ENCODE results near the gene SLC11A1.

SLC11A1 gene

GRCh38 chr2:218395826-218396687 is 14.0 kb downstream of the SLC11A1 start:
- ChIA-PET POLR2A (interaction anchor here (0.6 to 2.2 kb wide), 3 partner anchors 9 to 125 kb away, joined by 4 to 11 read pairs (median 4); partner anchors contain the start of genes AAMP and PNKD), CTCF (interaction anchor here (0.5 to 3.4 kb wide), 14 partner anchors 9 to 457 kb away, joined by 3 to 20 read pairs (median 4); no protein-coding TSS in a partner anchor)
- Histone ChIP-seq H3K9me3 (ENCODE audit: control insufficient read depth, insufficient read depth, low read depth, low read length) (no peaks in the 10 kb centered on the region), H3K4me3 (ENCODE audit: low read depth, low read length) (peak overlapping the region; percentile 74), H3K4me1 (ENCODE audit: control insufficient read depth, insufficient read depth, low read length) (peaks cover 15% of the 10 kb centered on the region), H3K36me3 (ENCODE audit: control insufficient read depth in 2 of 2, insufficient read depth in 1 of 2, low read length in 2 of 2) (no peaks in the 10 kb centered on the region), H3K27ac (ENCODE audit: extremely low read depth, low read depth, low read length) (peak overlapping the region; percentile 93)
- no peak for TF ChIP-seq PRDM2 (tag by site-specific recombination; IDR thresholded peaks at IDR 0.05; ENCODE audit: borderline replicate concordance)
- TF ChIP-seq ZNF394 (tag by site-specific recombination; IDR thresholded peaks at IDR 0.05; ENCODE audit: borderline replicate concordance): peak; percentile 78
- TF ChIP-seq ZBTB10 (tag by site-specific recombination; IDR thresholded peaks at IDR 0.05): peak; percentile 92
- TF ChIP-seq MZF1 (tag by site-specific recombination; IDR thresholded peaks at IDR 0.05; ENCODE audit: borderline replicate concordance): no peak; the same call in 1 of the 2 replicates
- peak; percentile 83; the same call in 1 of the 2 replicates for TF ChIP-seq ZNF501 (tag by site-specific recombination; IDR thresholded peaks at IDR 0.05)
- peak; percentile 82 for TF ChIP-seq ZSCAN30 (tag by site-specific recombination; IDR thresholded peaks at IDR 0.05)
- TF ChIP-seq ZNF785 (tag by site-specific recombination; IDR thresholded peaks at IDR 0.05): no peak
- no peak for TF ChIP-seq ZNF132 (tag by site-specific recombination; IDR thresholded peaks at IDR 0.05; ENCODE audit: borderline replicate concordance)
- no peak for TF ChIP-seq ZNF311 (tag by site-specific recombination; IDR thresholded peaks at IDR 0.05; ENCODE audit: borderline replicate concordance)
- no peak for TF ChIP-seq ZNF211 (tag by site-specific recombination; IDR thresholded peaks at IDR 0.05; ENCODE audit: low read depth)
- TF ChIP-seq, protein P1, sequence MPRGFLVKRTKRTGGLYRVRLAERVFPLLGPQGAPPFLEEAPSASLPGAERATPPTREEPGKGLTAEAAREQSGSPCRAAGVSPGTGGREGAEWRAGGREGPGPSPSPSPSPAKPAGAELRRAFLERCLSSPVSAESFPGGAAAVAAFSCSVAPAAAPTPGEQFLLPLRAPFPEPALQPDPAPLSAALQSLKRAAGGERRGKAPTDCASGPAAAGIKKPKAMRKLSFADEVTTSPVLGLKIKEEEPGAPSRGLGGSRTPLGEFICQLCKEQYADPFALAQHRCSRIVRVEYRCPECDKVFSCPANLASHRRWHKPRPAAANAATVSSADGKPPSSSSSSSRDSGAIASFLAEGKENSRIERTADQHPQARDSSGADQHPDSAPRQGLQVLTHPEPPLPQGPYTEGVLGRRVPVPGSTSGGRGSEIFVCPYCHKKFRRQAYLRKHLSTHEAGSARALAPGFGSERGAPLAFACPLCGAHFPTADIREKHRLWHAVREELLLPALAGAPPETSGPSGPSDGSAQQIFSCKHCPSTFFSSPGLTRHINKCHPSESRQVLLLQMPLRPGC (tag by site-specific recombination; IDR thresholded peaks at IDR 0.05): peak; percentile 54
- TF ChIP-seq SP3 (tag by site-specific recombination; IDR thresholded peaks at IDR 0.05): peak; percentile 93
- TF ChIP-seq ZBTB17 (tag by site-specific recombination; IDR thresholded peaks at IDR 0.05): peak; percentile 89
- TF ChIP-seq KLF9 (tag by site-specific recombination; IDR thresholded peaks at IDR 0.05; ENCODE audit: low read depth): peak; percentile 84
- TF ChIP-seq ZNF747 (tag by site-specific recombination; IDR thresholded peaks at IDR 0.05): no peak
- TF ChIP-seq ZNF521 (tag by site-specific recombination; IDR thresholded peaks at IDR 0.05): no peak
- 0 out of 2 replicates have a peak, but pooled peaks have one; percentile 6 for TF ChIP-seq ZNF664 (tag by site-specific recombination; IDR thresholded peaks at IDR 0.05)
- peak; percentile 82 for TF ChIP-seq ZBTB20 (tag by site-specific recombination; IDR thresholded peaks at IDR 0.05)
- TF ChIP-seq ZNF830 (tag by site-specific recombination; IDR thresholded peaks at IDR 0.05; ENCODE audit: low read depth): no peak
- TF ChIP-seq ZNF610 (tag by site-specific recombination; IDR thresholded peaks at IDR 0.05; ENCODE audit: borderline replicate concordance): peak; percentile 93
- TF ChIP-seq ZNF677 (tag by site-specific recombination; IDR thresholded peaks at IDR 0.05): no peak
- no peak for TF ChIP-seq ZNF174 (tag by site-specific recombination; IDR thresholded peaks at IDR 0.05)
- TF ChIP-seq ZNF214 (tag by site-specific recombination; IDR thresholded peaks at IDR 0.05; ENCODE audit: borderline replicate concordance): no peak
- TF ChIP-seq ZBTB48 (tag by site-specific recombination; IDR thresholded peaks at IDR 0.05): peak; percentile 100
- no peak for TF ChIP-seq ZNF791 (tag by site-specific recombination; IDR thresholded peaks at IDR 0.05)
